Mesenchymal stem cell (in vitro differentiated cells and primary cell): ENCODE data around the gene SLC38A4.
A peak's percentile ranks its signal among the peaks of the same experiment; 100 is the strongest.

Experiments
- DNase-seq: peaks from one replicate; pipeline ENCODE4 v3.0.0-alpha.2; 2013
- H2AFZ ChIP-seq: one replicate; pipeline ENCODE4 v1.6.1; 2013; ENCODE audit warnings: low read depth, mild to moderate bottlenecking, control low read depth, inconsistent platforms, low read length, moderate library complexity
- H2AK5ac ChIP-seq: 2 replicates; pipeline ENCODE4 v1.6.1; 2013; ENCODE audit warnings: low read length, moderate library complexity, mild to moderate bottlenecking, inconsistent platforms; ENCODE audit not compliant: severe bottlenecking
- H2BK120ac ChIP-seq: one replicate; pipeline ENCODE4 v1.6.1; 2013; ENCODE audit warnings: low read depth, mild to moderate bottlenecking, inconsistent platforms, low read length, moderate library complexity
- H2BK12ac ChIP-seq, 2 experiments: one replicate each; pipeline ENCODE4 v1.6.1; 2013; ENCODE audit warnings: inconsistent platforms in 2 of 2, low read length in 2 of 2, mild to moderate bottlenecking in 2 of 2, moderate library complexity in 2 of 2, control low read depth in 1 of 2
- H2BK15ac ChIP-seq: one replicate; pipeline ENCODE4 v1.6.1; 2013; ENCODE audit warnings: mild to moderate bottlenecking, low read depth, inconsistent platforms; ENCODE audit not compliant: poor library complexity, severe bottlenecking
- H2BK5ac ChIP-seq: 2 replicates; pipeline ENCODE4 v1.6.1; 2013; ENCODE audit warnings: low read depth, mild to moderate bottlenecking, low read length, control low read depth, inconsistent platforms; ENCODE audit not compliant: poor library complexity, severe bottlenecking
- H3K14ac ChIP-seq, 2 experiments: one replicate each; pipeline ENCODE4 v1.6.1; 2013; ENCODE audit warnings: inconsistent platforms in 2 of 2, low read length in 2 of 2, control low read depth in 1 of 2, mild to moderate bottlenecking in 1 of 2, moderate library complexity in 1 of 2
- H3K18ac ChIP-seq, 2 experiments: one replicate each; pipeline ENCODE4 v1.6.1; 2013; ENCODE audit warnings: inconsistent platforms in 2 of 2, low read length in 2 of 2, control low read depth in 1 of 2, low read depth in 1 of 2, mild to moderate bottlenecking in 1 of 2
- H3K23ac ChIP-seq, 2 experiments: one replicate each; pipeline ENCODE4 v1.6.1; 2013; ENCODE audit warnings: inconsistent platforms in 2 of 2, low read length in 2 of 2, mild to moderate bottlenecking in 2 of 2, moderate library complexity in 2 of 2, control low read depth in 1 of 2
- H3K27ac ChIP-seq: 2 replicates; pipeline ENCODE4 v1.5.1; 2013; ENCODE audit warnings: mild to moderate bottlenecking, moderate library complexity, low read length, control low read depth, inconsistent platforms; ENCODE audit not compliant: poor library complexity, severe bottlenecking
- H3K27me3 ChIP-seq, 2 experiments: 2 replicates each; pipeline versions ENCODE4 v1.6.1 to v1.7.0; 2013; ENCODE audit warnings: low read length in 2 of 2, mild to moderate bottlenecking in 2 of 2, moderate library complexity in 2 of 2, control low read depth in 1 of 2, inconsistent platforms in 1 of 2; ENCODE audit not compliant: control insufficient read depth in 1 of 2, insufficient read depth in 1 of 2
- H3K36me3 ChIP-seq, 2 experiments: 2 replicates each; pipeline versions ENCODE4 v1.6.1 to v1.7.0; 2013; ENCODE audit warnings: low read length in 2 of 2, control low read depth in 1 of 2, inconsistent platforms in 1 of 2, low read depth in 1 of 2, mild to moderate bottlenecking in 1 of 2; ENCODE audit not compliant: insufficient read depth in 2 of 2, control insufficient read depth in 1 of 2
- H3K4ac ChIP-seq, 2 experiments: one replicate each; pipeline ENCODE4 v1.6.1; 2013; ENCODE audit warnings: inconsistent platforms in 2 of 2, low read length in 2 of 2, mild to moderate bottlenecking in 2 of 2, moderate library complexity in 2 of 2, control low read depth in 1 of 2, low read depth in 1 of 2
- H3K4me1 ChIP-seq: 2 replicates; pipeline ENCODE4 v1.6.1; 2013; ENCODE audit warnings: low read depth, low read length, control low read depth; ENCODE audit not compliant: control insufficient read depth, insufficient read depth
- H3K4me2 ChIP-seq: 2 replicates; pipeline ENCODE4 v1.6.1; 2013; ENCODE audit warnings: low read length, mild to moderate bottlenecking, inconsistent platforms; ENCODE audit not compliant: poor library complexity, severe bottlenecking
- H3K4me3 ChIP-seq, 2 experiments: 2 replicates each; pipeline versions ENCODE4 v1.5.1 to v1.7.0; 2013; ENCODE audit warnings: low read length in 2 of 2, mild to moderate bottlenecking in 2 of 2, control low read depth in 1 of 2, low read depth in 1 of 2; ENCODE audit not compliant: insufficient read depth in 1 of 2
- H3K79me1 ChIP-seq: replicated peaks from 2 replicates; pipeline ENCODE4 v1.6.1; 2013; ENCODE audit warnings: mild to moderate bottlenecking, control low read depth, low read length, inconsistent platforms; ENCODE audit not compliant: poor library complexity, severe bottlenecking
- H3K9ac ChIP-seq: 2 replicates; pipeline ENCODE4 v1.7.0; 2013; ENCODE audit warnings: mild to moderate bottlenecking, low read length, moderate library complexity
- H3K9me3 ChIP-seq: 2 replicates; pipeline ENCODE4 v1.7.0; 2013; ENCODE audit warnings: mild to moderate bottlenecking, low read length; ENCODE audit not compliant: control insufficient read depth
- H4K8ac ChIP-seq: one replicate; pipeline ENCODE4 v1.6.1; 2013; ENCODE audit warnings: inconsistent platforms, mild to moderate bottlenecking, low read length, moderate library complexity
- H4K91ac ChIP-seq: one replicate; pipeline ENCODE4 v1.6.1; 2013; ENCODE audit warnings: mild to moderate bottlenecking, low read length, inconsistent platforms
- WGBS: methylation state at CpG from one replicate; pipeline ENCODE4 v1.1.7; 2013; ENCODE audit warnings: mixed read lengths; 5-methylcytosine and 5-hydroxymethylcytosine counted together

SLC38A4 gene

DNA sequence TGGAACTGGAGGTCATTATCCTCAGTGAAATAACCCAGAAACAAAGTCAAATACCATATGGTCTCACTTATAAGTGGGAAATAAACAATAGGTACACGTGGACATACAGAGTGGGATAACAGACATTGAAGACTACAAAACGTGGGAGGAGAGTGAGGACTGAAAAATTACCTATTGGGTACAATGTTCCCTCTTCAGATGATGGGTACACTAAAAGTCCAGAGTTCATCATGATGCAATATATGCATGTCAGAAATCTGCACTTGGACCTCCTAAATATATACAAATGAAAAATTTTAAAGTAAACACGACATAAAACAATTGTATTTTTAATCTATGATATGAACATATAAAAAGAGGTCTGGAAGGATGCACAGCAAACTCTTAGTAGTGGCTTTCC lies 71.2 kb downstream of the SLC38A4 start:
- Histone ChIP-seq H3K27ac (no peak overlapping the region), H4K8ac (no peak overlapping the region), H3K4ac (no peak overlapping the region), H3K9ac (no peak overlapping the region), H3K18ac (no peak overlapping the region), H4K91ac (no peak overlapping the region), H2BK5ac (no peak overlapping the region), H3K4me2 (no peak overlapping the region), H2BK15ac (no peak overlapping the region), H3K23ac (no peak overlapping the region), H3K4me3 (no peak overlapping the region), H2BK12ac (no peak overlapping the region), H3K36me3 (no peaks in the 10 kb centered on the region), H3K79me1 (no peaks in the 10 kb centered on the region), H2AK5ac (no peak overlapping the region), H3K9me3 (no peaks in the 10 kb centered on the region), H3K27me3 (no peaks in the 10 kb centered on the region), H3K4me1 (no peaks in the 10 kb centered on the region), H3K14ac (no peak overlapping the region), H2BK120ac (no peak overlapping the region), H2AFZ (no peak overlapping the region)
- 63% methylated on average over 2 of the region's 3 CpGs for WGBS
- DNase-seq, result no peak

DNA sequence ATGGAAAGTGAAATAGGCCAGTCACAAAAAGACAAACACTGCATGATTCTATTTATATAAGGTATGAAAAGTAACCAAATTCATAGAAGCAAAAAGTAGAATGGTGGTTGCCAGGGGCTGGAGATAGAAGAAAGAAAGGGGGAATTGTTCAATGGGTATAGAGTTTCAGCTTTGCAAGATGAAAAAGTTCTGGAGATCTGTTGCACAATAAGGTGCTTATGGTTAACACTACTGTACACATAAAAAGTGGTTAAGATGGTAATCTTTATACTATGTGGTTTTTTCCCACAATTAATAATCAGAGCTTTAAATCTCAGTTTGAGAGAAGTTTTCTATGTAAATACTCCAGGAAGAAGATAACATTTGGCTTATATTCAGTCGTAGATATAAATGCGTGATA lies 73.4 kb downstream of the SLC38A4 start:
- no peak overlapping the region for H4K8ac ChIP-seq
- no peaks in the 10 kb centered on the region for H3K27me3 ChIP-seq
- no peak overlapping the region for H3K14ac ChIP-seq
- no peak overlapping the region for H3K18ac ChIP-seq
- no peak overlapping the region for H2BK5ac ChIP-seq
- WGBS, result 85% methylated on average over 2 of the region's 2 CpGs
- H3K4me3 ChIP-seq, result no peak overlapping the region
- no peak overlapping the region for H2BK15ac ChIP-seq
- no peak overlapping the region for H2BK120ac ChIP-seq
- no peak overlapping the region for H3K4me2 ChIP-seq
- H3K4ac ChIP-seq, result no peak overlapping the region
- no peak overlapping the region for H2AFZ ChIP-seq
- no peak overlapping the region for H3K27ac ChIP-seq
- H3K9ac ChIP-seq, result no peak overlapping the region
- no peaks in the 10 kb centered on the region for H3K36me3 ChIP-seq
- H2BK12ac ChIP-seq, result no peak overlapping the region
- H2AK5ac ChIP-seq, result no peak overlapping the region
- H3K4me1 ChIP-seq, result no peaks in the 10 kb centered on the region
- no peaks in the 10 kb centered on the region for H3K79me1 ChIP-seq
- peaks cover 10% of the 10 kb centered on the region for H3K9me3 ChIP-seq
- peak; percentile 24 for DNase-seq
- no peak overlapping the region for H3K23ac ChIP-seq
- no peak overlapping the region for H4K91ac ChIP-seq

DNA sequence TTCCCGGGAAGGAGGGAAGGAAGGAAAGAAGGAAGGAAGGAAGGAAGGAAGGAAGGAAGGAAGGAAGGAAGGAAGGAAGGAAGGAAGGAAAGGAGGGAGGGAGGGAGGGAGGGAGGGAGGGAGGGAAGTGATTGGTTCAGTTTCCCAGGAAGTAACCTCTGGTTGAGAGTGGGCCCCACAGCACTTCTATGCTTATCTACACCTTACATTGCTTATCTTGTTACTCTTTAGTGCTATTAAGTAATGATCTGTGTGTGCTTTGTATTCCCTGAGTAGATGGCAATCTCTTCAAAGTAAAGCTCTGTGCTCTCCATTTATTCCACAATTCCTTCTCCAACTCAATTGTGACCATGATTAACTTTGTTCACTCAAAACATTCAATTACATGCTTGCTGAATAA lies 74.6 kb downstream of the SLC38A4 start:
- WGBS, result 80% methylated on average over 1 of the region's 1 CpG
- no peak overlapping the region for H2BK12ac ChIP-seq

DNA sequence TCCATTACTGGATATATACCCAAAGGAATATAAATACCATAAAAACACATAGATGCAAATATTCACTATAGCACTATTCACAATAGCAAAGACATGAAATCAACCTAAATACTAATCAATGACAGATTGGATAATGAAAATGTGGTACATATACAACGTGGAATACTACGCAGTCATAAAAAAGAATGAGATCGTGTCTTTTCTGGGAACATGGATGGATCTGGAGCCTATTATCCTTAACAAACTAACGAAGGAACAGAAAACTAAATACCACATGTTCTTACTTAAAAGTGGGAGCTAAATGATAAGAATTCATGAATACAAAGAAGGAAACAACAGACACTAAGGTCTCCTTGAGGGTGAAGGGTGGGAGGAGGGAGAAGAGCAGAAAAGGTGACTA lies 76.5 kb downstream of the SLC38A4 start:
- Histone ChIP-seq H3K4ac (no peak overlapping the region), H3K9ac (no peak overlapping the region), H2BK12ac (no peak overlapping the region), H4K8ac (no peak overlapping the region), H4K91ac (no peak overlapping the region), H3K36me3 (no peaks in the 10 kb centered on the region), H3K4me2 (no peak overlapping the region), H2BK120ac (no peak overlapping the region), H2BK15ac (no peak overlapping the region), H2BK5ac (no peak overlapping the region), H3K18ac (no peak overlapping the region), H3K79me1 (no peaks in the 10 kb centered on the region), H3K9me3 (peaks cover 13% of the 10 kb centered on the region), H3K27ac (no peak overlapping the region), H2AK5ac (no peak overlapping the region), H3K4me3 (no peak overlapping the region), H3K4me1 (no peaks in the 10 kb centered on the region), H2AFZ (no peak overlapping the region), H3K14ac (no peak overlapping the region), H3K27me3 (no peaks in the 10 kb centered on the region), H3K23ac (no peak overlapping the region)
- no peak for DNase-seq
- WGBS, result 93% methylated on average over 3 of the region's 4 CpGs

More for the DNA sequence above, 74.6 kb downstream of the SLC38A4 start:
- Histone ChIP-seq H4K8ac (no peak overlapping the region), H3K9ac (no peak overlapping the region), H4K91ac (no peak overlapping the region), H3K27me3 (no peaks in the 10 kb centered on the region), H2BK120ac (no peak overlapping the region), H3K79me1 (no peaks in the 10 kb centered on the region), H2BK15ac (no peak overlapping the region), H3K18ac (no peak overlapping the region), H3K9me3 (peaks cover 10% of the 10 kb centered on the region), H3K4me3 (no peak overlapping the region), H3K4me1 (no peaks in the 10 kb centered on the region), H3K4ac (no peak overlapping the region), H3K36me3 (no peaks in the 10 kb centered on the region), H3K14ac (no peak overlapping the region), H3K4me2 (no peak overlapping the region), H2AFZ (no peak overlapping the region), H3K23ac (no peak overlapping the region), H3K27ac (no peak overlapping the region), H2BK5ac (no peak overlapping the region), H2AK5ac (no peak overlapping the region)
- DNase-seq, result no peak
